Activated CD8-positive, alpha-beta memory T cell treated with anti-CD3 and anti-CD28 coated beads for 24 hours (primary cell): Measurements from ENCODE around the gene NFATC2.

Source experiments
- DNase-seq: peaks from one replicate; pipeline ENCODE4 v3.0.0-alpha.2; 2020

NFATC2 gene

DNA sequence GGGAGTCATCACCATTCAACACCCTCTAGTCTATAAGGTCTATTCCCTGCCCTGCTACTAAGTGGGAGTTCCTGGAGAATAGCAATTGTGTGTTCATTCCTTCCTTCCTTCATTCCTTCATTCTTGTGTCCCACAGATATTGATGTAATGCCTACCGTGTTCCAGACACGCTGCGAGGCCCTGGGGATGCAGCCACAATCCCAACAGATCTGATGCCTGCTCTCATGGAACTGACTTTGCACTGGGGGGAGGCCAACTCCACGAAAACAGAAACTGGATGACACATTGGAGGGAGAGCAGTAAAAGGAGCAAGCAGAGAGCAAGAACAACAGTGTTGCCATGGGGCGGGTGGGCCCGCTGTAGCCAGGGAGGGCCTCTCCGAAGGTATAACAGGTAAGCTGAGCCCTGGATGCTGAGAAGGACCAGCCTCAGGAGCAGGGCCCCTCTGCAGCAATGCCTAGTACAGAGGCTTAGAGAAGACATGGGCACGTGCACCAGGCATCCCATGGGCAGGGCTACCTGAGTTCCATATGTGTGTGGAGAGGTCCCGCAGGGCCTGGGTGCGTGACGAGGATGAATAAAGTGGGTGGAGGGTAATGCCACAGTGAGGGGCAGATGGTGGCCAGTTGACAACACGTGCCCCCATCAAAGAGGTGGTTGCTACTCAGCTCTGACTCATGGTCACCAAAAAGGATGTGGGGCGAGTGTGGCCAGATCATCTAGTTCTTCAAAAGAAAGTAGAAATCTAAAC is 173.9 kb downstream of the NFATC2 start:
- DNase-seq: no peak

DNA sequence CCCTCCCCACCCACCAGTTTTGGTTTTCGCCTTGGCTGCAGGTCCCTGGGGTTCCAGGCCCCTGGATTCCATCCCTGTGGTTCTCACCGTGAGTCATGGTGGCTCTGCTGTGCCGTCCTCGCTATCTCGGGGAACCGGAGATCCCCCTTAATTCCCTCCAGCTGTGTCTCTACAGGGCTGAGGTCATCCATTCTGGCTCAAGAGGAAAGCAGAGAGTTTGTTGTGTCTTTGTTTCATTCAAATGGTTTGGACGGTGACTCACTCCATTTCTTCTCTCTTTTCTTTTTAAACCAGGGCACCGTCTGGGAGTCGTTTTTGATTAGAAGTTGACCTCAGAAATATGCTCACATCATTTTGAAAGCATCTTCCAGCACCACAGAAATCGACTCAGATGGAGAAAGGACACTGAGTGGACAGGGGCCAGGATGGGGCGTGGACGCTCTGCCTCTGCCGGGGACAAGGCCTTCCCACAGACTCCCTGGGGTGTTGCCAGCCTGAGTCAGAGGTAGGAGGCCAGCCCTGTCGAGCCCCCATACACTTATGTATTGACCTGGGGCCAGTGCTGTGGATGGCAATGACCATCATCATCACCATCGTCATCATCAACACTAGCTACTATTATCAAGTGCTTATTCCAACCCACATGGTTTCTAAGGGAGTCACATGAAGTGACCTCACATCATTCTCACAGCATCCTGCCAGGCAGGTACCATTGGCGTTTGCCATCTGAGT is 176.2 kb downstream of the NFATC2 start:
- DNase-seq: no peak

GRCh38 chr20:51365670-51366069 is 176.8 kb downstream of the NFATC2 start:
- DNase-seq: no peak

- no peak for DNase-seq
Measured at GRCh38 chr20:51363813-51364212, 178.7 kb downstream of the NFATC2 start.

GRCh38 chr20:51363378-51363777 is 179.1 kb downstream of the NFATC2 start:
- no peak for DNase-seq

- DNase-seq: no peak
Measured at GRCh38 chr20:51362254-51362653, 180.3 kb downstream of the NFATC2 start.

DNA sequence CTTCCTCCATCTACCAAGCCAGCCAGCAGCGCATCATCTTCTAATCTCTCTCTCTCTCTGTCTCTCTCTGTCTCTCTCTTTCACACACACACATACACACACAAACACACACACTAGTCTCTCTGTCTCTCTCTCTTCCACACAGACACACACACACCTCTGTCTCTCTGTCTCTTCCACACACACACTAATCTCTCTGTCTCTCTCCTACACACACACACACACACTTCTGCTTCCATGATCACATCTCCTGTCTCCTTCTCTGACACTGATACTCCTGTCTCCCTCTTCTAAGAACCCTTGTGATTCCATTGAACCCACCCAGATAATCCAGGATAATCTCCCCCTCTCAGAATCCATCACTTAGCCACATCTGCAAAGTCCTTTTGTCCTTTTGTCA is 181.3 kb downstream of the NFATC2 start:
- DNase-seq: no peak

DNA sequence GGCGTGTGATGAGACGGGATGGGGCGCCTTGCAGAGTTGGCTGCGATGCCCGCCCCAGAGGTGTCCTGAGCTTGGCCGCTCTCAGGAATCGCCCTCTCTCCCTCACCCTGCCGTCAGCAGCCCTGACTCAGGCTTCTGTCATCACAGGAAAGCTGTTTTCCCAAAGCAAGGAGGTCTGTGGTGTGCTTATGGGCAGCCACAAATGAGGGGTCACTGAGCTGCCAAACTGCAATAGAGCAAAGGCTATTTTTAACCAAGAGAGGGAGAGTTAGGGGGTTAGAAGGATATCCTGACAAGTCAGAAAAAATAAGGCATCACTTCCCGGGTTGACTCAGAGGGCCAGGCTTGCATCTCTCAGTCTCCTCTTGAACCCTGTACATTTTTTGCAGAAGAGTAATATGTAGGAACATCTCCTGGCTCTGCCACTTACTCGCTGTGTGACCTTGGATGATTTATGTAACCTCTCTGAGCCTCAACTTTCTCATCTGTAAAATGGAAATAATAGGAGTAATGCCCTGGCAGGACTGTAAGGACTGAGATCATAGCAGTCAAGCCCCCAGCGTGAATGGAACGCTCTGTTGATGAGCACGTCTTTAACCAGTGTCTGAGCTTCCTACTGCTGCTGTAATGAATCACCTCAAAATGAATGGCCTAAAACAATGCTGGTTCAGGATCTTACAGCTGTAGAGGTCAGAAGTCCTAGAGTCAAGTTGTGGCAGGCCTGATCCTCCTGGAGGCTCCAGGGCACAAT is 181.9 kb downstream of the NFATC2 start:
- no peak for DNase-seq

- DNase-seq: no peak
Measured at GRCh38 chr20:51359947-51360346, 182.6 kb downstream of the NFATC2 start.

GRCh38 chr20:51359401-51359800 is 183.1 kb downstream of the NFATC2 start:
- no peak for DNase-seq

GRCh38 chr20:51358032-51358724 is 184.3 kb downstream of the NFATC2 start:
- no peak for DNase-seq

GRCh38 chr20:51357543-51357942 is 185.0 kb downstream of the NFATC2 start:
- DNase-seq: no peak

DNA sequence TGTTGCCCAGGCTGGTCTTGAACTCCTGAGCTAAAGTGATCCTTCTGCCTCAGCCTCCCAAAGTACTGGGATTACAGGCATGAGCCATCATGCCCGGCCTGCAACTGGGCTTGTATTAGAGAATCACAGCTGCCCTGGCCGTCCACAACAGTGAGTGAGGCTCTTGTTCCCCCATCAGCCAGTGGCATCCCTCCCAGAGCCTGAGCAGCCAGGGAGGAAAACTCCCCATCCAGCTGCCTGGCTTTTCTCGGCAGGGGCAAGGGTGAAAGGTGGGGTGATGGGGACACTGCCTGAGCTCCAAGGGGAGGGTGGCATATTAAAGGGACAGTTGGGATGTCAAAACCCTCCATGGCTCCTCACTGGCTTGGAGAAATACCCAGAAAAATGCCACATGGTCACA is 185.6 kb downstream of the NFATC2 start:
- no peak for DNase-seq

GRCh38 chr20:51354769-51355319 is 187.7 kb downstream of the NFATC2 start:
- DNase-seq: no peak

DNA sequence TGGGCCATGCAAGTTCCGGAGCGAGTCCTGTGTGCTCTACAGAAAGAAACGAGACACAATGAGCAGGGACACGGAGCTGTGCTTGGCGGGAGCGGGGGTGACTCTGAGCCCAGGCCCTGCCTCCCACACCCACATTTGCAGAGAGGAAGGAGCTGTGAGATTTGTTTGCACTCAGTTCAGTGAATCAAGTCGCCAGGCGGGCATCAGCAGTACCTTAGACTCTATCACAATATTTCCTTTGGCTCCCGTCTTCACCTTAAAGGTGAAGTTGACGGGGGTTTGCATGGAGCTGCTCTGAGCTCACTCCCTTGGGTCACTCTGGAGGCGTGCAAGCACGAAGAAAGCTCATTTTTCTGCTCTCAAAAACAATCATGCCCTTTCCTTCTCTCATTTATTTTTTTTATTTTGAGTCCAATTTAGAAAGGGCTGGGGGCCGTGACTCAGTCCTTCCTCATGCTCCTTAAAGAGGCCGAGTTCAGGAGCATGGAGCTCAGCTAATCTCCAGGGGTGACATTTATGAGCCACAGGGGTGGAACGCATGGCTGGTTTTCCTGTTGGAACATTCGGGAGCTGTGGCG is 188.2 kb downstream of the NFATC2 start:
- DNase-seq: no peak

GRCh38 chr20:51353491-51353890 is 189.0 kb downstream of the NFATC2 start:
- no peak for DNase-seq

DNA sequence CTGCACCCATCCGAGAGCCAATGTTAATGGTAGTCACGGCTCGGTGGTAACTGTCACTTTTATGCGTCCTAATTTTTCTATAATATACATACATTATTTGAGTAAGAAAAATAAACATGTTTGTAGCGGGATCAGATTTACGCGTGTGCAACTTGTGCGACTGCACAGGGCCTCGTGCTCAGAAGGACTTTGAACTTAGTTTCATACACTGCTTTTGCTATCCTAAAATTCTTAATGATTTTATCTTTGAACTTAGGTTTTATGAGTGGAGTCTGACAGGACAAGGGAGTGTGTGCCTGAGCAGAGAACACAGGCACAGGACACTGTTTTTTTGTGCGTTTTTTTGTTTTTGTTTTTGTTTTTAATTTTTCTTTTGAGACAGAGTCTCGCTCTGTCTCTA is 189.7 kb downstream of the NFATC2 start:
- DNase-seq: no peak

DNA sequence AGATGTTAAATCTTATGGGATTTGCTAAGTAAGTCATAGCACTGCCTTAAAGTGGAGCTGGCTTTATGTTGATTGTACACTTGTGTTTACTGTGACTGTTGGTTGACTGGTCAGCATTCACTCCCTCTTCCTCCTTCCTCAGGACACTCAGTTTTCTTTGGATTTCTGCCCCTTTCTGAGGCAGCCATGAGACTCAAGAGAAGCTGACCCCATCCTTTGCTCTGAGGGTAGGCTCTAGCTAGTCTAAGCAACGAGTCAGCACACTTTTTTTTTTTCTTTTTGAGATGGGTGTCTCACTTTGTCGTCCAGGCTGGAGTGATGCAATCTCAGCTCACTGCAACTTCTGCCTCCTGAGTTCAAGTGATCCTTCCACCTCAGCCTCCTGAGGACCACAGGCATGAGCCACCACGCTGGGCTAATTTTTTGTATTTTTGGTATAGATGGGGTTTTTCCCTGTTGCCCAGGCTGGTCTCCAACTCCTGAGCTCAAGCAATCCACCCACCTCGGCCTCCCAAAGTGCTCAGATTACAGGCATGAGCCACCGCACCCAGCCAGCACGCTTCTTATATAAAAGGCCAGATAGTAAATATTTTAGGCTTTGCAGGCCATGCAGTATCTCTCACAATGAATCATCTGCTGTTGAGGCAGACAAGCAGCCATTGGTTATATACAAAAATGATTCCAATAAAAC is 191.4 kb downstream of the NFATC2 start:
- no peak for DNase-seq

GRCh38 chr20:51348876-51349275 is 193.6 kb downstream of the NFATC2 start:
- no peak for DNase-seq

DNA sequence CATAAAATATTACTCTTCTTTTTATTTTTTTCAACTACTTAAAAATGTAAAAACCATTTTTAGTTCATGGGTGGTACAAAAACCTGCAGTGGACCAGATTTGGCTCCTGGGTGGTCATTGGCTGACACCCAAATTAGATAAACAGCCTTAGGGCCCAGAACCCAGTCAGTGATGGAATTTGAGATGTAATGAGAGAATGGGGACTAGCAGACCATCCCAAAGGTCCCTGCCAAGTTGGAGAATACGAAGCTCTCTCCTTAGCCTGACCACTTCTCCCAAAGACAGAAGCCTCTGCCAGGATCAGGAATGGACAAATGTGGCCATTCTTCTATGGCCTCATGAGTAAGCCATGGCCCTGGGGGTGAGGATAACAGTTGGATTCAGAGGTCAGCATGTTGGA is 194.7 kb downstream of the NFATC2 start:
- no peak for DNase-seq

DNA sequence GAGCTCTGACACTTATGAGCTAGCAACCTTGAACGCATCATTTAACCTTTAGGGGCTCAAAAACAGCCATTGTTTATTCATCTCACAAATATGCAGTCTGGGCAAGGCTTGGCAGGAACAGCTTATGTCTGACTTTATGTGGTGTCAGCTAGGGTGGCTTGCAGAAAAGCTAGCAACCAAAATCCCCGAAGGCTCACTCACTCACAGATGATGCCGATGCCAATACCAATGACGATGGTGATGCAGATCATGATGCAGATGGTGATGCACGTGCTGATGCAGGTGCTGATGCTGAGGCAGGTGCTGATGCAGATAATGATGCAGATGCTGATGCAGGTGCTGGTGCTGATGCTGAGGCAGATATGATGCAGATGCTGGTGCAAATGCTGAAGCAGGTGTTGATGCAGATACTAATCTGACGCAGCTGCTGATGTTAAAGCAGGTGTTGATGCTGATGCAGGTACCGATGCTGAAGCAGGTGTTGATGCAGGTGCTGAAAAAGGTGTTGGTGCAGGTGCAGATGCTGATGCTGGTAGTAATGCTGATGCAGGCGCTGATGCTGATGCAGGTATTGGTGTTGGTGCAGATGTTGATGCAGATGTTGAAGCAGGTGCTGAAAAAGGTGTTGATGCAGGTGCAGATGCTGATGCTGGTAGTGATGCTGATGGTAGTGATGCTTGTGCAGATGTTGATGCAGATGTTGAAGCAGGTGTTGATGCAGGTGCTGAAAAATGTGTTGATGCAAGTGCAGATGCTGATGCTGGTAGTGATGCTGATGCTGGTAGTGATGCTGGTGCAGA is 195.6 kb downstream of the NFATC2 start:
- DNase-seq: no peak
